HG03342 (cell line): ENCODE results near the gene KIT.
"Not testable (repeated sequence)": the region's sequence is repeated elsewhere in the genome, so short reads cannot be mapped to it uniquely, and the experiment has no call there.

Source experiments
- ATAC-seq: cut with Tn5 transposase; IDR thresholded peaks from one replicate; pipeline ENCODE4 v1.9.1; 2021; ENCODE audit warnings: mild to moderate bottlenecking, moderate library complexity; ENCODE audit not compliant: unreplicated experiment

The KIT gene

DNA sequence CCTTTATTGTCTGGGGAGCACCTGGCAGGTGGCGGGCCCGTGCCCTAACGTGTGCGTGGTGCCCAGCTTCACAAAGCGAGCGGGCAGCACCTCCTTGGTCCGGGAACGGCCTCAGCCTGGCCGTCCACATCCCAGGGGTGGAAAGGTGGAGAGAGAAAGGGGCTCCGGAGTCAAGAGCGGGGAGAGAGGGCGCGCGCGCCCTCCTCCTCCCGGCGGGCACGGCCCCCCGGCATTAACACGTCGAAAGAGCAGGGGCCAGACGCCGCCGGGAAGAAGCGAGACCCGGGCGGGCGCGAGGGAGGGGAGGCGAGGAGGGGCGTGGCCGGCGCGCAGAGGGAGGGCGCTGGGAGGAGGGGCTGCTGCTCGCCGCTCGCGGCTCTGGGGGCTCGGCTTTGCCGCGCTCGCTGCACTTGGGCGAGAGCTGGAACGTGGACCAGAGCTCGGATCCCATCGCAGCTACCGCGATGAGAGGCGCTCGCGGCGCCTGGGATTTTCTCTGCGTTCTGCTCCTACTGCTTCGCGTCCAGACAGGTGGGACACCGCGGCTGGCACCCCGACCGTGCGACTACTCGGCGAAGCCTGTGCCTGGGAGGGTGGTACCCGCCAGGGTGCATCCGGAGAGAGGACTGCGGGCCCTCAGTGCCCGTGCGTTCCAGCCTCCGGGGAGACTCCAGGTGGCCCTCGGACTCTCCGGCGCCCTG, at the start of gene KIT:
KIT (plus strand) TSS at position 407 of the 701 bp plus-strand sequence; CDS start at position 465, 58 bp downstream.
- ATAC-seq, result no peak

DNA sequence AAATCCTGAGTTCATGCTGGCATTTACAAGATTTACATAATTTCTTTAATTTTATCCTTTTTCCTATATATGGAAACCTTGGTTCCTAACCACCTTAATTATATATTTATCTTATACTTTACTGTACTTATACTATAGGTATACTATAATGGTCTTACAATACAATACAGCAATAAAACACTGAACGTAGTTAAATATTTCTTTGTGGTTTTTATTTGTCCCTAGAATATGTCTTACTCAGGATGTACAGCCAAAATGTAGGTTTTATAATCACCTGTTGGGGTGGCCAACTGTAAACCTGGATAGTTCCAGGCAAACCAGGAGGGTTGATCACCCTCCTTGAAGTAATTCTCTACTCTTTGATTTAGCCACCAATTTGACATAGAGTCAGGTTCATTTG, 48.4 kb upstream of the KIT start:
- no peak for ATAC-seq

DNA sequence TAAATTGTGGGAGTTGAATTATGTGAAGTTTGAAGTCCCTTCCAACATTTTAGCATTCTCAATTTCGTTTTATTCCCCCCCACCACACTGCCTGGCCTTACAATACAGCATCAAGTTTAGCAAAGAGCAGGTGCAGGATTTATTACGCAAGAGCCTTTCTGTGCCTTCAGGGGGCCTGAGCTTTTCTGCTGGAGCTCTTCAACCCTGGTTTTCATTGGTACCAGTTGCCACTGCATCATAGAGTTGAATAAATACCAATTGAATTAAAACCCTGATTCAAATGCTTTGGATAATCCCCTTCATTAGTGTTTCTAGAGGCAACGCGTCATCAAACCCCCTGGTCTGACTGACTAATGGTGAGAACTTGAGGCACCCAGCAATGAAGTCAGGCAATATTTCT, 43.6 kb upstream of the KIT start:
- ATAC-seq, result no peak

DNA sequence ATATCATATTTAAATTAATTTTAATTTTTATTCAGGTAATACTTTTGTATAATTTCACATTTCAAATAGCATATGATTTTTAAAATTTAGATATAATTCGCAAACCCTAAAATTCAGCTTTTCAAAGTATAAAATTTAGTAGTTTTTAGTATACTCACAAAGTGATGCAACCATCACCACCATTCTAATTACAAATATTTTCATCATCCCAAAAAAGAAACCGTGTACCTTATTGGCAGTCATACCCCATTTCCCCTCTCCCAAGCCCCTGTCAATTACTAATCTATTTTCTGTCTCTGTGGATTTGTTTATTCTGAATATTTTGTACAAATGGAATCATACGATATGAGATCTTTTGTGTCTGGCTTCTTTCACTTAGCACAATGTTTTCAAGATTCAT, 37.0 kb upstream of the KIT start:
- ATAC-seq, result no peak

DNA sequence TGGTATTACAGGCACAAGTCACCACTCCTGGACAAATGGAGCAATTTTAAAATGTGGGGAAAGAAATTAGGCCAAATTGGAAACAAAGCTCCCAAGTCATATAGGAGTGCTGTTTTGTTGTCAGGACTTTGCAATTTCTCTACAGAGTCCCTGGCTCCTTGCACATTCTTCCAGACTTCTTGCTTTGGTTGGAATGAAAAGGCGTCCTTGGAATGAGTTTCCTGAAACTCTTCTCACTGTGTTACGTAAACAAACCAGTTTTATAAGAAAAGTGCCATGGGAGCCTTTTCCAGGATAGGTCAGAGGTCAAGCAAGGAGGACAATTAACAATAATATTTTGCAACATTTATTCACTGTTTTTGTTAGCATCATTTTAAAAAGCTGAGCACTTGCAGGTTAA, 32.4 kb upstream of the KIT start:
- no peak for ATAC-seq

DNA sequence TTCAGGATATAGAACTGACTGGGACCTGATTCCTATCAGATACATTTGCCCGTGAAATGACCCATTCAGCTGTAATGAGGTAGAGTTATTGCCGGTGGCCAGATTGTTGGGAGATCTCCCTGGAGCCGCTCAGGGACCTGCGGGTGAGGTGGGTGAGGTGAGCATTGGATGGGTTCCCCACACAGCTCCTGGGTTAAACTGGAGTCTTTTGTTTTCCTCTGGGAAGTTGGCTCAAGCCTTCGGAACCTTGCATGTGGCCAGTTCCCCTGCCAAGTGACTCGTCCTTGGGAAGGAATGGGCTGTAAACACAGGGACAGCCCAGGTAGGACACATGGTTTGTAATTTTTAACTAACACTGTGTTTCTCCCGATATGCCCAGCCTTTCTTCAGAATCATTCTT, 31.6 kb upstream of the KIT start:
- ATAC-seq, result no peak

DNA sequence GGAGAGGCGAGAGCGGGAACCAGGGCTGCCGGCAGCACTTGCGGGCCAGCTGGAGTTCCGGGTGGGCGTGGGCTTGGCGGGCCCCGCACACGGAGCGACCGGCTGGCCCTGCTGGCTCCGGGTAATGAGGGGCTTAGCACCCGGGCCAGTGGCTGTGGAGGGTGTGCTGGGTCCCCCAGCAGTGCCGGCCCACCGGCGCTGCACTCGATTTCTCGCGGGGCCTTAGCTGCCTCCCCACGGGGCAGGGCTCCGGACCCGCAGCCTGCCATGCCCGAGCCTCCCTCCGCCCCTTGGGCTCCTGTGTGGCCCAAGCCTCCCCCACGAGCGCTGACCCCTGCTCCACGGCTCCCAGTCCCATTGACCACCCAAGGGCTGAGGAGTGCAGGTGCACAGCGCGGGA, 25.2 kb upstream of the KIT start:
- ATAC-seq, result no peak

DNA sequence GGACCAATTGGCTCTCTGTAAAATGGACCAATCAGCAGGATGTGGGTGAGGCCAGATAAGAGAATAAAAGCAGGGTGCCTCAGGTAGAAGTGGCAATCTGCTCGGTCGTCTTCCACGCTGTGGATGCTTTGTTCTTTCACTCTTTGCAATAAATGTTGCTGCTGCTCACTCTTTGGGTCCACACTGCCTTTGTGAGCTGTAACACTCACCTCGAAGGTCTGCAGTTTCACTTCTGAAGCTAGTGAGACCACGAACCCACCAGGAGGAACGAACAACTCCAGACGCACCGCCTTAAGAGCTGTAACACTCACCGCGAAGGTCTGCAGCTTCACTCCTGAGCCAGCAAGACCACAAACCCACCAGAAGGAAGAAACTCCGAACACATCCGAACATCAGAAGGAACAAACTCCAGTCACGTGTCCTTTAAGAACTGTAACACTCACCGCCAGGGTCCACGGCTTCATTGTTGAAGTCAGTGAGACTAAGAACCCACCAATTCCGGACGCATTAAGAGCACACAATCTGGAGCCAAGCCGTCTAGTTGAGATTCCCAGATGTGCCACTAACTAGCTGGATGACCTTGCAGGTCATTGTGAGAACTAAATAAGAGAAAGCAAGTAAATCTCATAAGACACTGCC, 24.5 kb upstream of the KIT start:
- not testable (repeated sequence) for ATAC-seq

DNA sequence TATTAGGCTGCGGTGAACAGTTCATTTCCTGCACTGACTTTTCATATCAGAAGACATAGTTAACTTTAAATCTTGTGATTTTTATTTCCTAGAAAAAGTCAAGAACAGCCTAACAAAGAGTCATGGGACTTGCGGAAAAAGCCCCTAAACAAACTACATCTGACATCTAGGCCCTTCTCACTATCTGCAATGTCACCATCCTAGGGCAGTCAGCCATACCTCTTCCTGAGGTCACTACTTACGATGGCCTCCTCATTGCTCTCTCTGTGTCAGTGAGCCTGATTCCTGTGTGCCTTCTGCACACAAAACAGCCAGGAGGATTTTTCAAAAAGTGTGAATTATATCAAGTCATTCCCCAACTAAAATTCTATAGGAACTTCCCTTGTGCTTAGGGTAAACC, 22.4 kb upstream of the KIT start:
- ATAC-seq, result no peak

DNA sequence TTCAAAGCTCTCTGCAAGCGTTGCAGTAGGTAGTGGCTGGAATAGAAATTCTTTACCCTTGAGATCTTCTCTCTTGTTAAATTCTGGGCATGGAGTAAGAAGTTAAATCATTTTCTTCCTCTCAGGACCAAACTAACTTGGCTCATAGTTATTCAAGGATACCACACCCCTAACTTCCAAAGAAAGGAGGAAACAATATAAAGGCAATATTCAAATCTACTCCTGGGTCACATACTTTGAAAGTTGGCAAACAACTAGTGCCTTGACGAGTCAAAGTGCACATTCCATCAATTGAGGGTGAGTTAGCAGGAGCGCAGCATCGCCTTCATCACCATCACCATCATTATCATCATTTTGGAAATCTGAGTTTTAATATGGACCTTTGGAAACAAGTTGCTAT, 20.4 kb upstream of the KIT start:
- ATAC-seq, result no peak

DNA sequence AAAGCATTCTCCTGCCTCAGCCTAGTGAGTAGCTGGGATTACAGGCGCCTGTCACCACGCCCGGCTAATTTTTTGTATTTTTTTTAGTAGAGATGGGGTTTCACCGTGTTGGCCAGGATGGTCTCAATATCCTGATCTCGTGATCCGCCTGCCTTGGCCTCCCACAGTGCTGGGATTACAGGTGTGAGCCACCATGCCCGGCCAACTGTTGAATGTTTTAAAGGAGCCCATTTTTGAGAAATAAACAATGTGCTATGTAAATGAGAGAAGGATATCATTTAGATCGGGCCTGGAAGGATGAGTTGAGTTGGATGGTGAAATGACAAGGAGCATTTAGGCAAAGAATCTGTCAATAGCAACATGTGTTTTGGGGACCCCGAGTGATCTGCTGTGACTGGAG, 16.7 kb upstream of the KIT start:
- ATAC-seq, result not testable (repeated sequence)

DNA sequence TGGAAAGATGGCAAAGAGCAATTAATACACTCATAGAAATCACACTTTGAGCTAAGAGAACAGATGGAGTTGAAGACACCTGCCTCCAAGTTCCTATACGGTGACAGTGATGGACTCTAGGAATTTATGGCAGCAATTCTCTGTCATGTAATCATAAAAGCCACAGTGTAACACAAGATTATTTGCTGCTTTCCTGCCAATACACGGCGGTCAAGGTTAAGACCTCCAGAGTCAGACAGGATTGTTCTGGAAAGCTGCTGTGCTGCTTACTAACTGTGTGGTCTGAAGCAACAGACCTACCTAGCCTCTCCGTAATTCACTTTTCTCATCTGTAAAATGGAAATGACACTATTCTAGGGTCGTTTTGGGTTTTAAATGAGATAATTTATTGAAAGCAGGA, 14.6 kb upstream of the KIT start:
- ATAC-seq, result no peak

DNA sequence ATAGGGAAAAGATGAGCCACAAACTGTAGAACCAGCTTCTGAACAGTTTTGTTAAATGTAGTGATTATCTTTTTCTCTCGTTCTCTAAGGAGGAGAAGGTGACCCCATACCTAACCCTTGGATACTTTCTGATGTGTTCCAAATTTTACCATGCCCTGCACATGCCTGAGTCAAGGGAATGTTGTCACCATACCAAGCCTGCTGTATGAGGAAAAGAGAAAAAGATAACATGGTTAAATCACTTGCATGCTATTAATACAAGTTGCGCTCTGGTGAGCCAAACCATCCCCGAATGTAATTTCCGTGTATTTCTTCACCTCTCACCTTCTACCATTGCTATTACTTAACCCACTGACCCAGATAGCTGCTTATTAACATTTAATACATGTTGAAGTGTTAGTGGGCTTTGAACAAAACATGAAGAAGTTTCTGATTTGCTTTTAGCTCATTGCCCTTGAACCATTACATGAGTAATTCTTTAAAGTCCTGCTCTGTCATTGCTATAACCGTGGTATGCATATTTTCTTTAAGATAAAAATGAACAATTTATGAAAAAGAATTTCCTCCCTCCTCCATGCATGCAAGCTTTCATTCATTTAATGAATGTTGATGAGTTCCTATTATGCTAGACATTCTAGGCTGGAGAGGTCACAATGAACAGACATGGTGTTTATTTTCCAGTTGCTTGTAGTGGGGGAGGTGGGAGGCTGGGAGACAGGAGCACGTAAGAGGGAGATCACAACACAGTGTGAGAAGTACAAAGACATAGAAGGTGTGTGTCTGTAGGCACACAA, 13.6 kb upstream of the KIT start:
- no peak for ATAC-seq

DNA sequence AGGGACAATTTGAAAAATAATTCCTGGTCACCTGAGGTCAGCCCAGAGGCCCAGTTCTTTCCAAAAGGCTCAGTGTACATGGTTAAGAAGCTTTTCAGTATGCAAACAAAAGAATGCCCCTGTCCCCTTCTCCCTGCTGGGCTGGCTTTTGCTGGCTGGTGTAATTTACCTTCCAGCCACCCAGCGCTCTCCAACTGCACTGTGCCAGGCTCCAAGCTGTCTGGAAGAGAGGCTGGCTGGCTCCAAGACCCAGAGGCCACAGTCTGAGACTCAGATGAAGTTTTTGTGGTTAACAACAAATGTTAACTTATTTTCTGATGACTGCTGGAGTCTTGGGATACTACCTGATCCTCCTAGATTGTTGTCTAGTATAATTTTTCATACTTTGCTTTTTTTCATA, 11.9 kb upstream of the KIT start:
- no peak for ATAC-seq

DNA sequence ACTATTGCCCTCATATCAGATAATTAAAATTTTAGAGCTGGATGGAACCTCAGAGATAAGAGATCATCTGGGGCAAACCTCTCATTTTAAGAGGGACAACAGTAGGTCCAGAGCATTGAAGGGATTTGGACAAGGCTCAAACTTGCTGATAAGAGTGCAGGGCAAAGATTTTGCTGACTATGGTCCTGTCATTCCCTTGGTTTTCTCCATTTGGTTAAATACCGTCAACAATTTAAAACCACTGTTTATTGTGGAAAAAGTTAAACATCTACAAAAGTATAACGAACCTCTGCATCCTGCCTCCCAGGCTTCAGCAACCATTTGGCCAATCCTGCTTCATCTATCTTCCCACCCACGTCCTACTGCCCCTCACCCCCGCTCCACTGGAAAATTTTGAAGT, 10.7 kb upstream of the KIT start:
- ATAC-seq, result no peak

DNA sequence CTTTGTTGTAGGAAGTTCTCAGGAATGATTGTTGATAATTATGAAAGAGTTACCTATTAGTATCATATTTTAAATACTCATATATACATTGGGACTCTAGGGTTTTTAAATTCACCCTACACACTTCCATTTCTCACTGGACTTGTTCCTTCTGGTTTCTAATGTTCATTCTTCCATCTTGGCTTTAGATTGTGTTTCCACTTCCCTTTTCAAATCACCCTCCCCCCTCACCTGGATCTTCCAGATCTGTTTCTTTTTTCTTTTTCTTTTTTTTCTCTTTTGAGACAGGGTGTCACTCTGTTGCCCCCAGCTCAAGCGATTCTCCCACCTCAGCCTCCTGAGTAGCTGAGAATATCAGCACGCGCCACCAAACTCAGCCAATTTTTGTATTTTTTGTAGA, 6.7 kb upstream of the KIT start:
- ATAC-seq, result no peak

DNA sequence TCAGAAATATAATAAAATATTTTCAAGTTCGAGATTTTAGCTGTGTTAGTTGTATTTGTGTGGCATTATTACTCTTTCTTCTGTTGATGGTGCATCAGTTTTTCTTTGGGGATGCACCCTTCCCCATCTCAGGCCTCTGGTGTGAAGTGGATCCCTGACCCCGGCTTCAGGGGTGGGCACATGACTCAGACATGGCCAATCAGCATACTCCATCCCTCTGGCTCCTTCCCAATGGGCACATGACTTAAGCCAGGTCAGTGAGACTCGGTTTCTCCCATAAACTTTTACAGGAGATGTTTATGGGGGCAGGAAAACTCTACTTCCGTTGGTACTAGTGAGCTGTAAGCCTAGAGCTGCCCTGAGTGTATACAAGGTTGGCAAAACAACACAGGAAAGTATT, 3.0 kb upstream of the KIT start:
- no peak for ATAC-seq

DNA sequence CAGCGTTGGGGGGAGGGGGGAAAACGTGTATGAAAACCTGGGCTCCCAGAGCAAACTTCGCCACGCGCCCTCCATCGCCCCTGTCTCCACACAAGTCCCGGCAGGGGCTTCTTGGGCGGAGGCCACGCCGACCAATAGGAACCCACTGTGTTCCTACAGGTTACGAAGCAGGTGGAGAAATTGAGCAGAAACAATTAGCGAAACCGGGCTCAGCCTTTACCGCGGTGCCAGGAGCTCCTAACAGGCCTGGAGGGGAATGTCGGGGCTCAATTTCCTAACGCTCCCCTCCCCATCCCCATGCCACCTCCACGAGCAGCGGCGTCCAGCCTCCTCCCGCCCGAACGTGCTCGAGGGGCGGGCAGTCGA, 589 bp upstream of the KIT start:
- no peak for ATAC-seq

DNA sequence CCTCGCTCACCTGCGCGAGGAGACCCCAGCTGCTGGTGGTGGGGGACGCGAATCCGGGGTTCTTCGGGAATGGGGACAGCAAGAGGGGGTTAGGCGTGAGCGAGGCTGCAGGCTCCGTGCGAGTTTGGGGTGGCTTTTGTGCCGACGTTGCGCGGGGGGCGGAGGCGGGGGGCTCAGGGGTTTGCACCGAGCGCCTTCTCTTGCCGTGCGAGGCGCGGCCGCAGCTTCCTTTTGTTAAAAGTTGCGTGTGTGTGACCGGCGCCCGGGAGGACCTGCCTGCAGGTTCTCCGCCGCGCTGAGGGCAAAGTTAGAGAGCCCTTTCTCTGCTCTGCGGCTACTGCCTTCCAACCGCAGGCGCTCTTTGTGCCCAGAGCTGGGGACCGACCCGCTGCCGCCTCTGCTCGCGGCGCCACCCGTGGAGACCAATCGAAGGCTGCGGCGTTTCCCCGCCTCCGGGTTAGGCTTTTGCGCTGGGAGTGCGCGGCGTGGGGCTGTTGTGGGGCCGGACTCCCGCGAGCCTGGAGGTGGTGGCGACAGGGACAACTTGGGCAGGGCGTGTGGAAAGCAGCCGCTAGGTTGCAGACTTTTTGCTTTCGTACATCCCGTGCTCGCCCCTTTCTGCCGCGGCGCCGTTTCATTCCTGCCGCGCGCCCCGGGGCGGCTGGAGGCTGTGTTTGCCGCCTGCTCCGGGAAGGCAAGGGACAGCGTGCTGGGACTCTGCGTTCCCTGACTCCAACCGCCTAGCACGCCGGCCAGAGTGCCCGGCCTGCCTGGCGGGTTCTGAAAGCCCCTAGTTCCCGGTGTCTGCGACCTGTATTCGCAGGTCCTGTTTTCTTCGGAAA, 716 bp downstream of the KIT start:
- no peak for ATAC-seq

DNA sequence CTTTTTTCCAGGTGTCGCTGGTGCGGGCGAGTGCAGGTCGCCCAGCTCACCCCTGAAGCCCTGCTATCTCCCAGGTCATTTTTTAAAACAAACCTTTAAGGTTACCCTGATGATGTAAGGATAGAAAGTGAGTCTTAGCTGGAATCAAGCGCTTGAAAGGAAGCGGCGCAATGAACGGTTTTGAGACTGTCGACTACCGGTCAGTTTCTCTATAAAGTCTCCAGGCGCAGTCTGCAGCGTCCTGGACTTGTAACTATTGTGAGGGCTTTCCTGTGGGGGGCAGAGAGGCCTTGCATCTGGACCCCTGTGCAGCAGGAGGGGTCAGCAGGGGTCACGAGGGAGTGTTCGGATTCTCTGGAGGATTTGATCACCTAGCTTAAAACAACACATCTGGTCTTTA, 1.6 kb downstream of the KIT start:
- no peak for ATAC-seq
